ENCODE results near the gene PKNOX1. TPM values are rescaled to one million over a fixed set of nuclear protein-coding genes. Genes with fewer than 3 reads are reported as not detected.

PKNOX1 gene
- total RNA-seq, 1 experiment from 2014 or later = 16.5 TPM

DNA sequence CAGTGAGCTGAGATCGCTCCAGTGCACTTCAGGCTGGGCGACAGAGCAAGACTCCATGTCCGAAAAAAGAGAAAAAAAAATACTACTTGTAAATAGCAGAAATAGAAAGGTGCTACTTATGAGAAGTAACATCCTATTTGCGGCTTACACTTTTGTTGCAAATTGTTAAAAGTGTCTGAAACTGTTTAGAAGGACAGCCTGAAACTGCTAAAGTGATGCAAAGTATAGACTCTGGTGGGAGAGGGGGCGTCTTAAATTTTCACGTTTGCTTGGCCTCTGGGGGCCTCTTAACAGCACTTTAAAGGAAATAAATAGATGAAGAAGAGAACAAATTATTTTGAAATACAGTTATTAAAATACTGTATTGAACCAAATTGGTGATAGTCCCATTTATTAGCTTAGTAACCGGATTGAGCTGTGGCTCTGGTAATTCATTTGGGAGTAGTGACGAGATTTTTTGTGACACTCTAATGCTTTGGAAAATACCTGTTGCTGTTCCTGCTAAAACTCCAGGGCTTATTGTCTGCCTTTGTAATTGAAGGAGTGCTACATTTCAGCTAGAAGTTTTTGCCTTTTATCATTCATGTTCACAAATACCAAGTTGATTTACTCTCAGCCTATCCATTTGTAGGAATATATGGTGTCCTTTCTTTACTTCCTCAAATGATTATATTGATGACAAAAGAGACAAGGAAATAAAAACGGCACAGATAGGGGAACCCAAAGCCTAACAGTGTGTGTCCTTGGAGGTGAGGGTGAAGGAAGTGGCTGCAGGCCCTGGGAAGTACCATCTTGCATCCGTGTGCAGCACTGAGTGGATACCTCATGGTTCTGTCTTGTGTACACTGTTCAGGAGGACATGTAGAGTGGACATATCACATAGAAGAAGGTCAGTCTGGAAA lies 6.2 kb downstream of the PKNOX1 start:
- intact Hi-C loops (cut with micrococcal nuclease; ENCODE audit: unreplicated experiment) = no loop called here
- ChIA-PET POLR2A (no interaction called here), CTCF (no interaction called here)
- ATAC-seq (no peak; the same call in 1 of the 2 replicates), DNase-seq (ENCODE audit: low read depth, low spot score) (no peak)
- no peaks in the 10 kb centered on the region for H3K36me3 ChIP-seq (ENCODE audit: control insufficient read depth, insufficient read depth, low read length)
- in situ Hi-C loops (cut with HindIII; ENCODE audit: low pct_unique_long_range_greater_than_20kb, low sequenced_read_pairs) = no loop called here
- BruUV-seq (replicated peaks) = TSS peak; percentile 7
- H3K4me1 ChIP-seq (ENCODE audit: control insufficient read depth, insufficient read depth, low read length) = peaks cover 3% of the 10 kb centered on the region
- no peak overlapping the region for H3K4me3 ChIP-seq (ENCODE audit: low read depth in 2 of 2, low read length in 2 of 2)
- H3K9me3 ChIP-seq (ENCODE audit: control insufficient read depth, insufficient read depth, low read depth, low read length) = no peaks in the 10 kb centered on the region
- H3K27ac ChIP-seq (ENCODE audit: low read length) = no peak overlapping the region
- no peaks in the 10 kb centered on the region for H3K27me3 ChIP-seq (ENCODE audit: control insufficient read depth, insufficient read depth, low read length)
- TF ChIP-seq, protein P1, sequence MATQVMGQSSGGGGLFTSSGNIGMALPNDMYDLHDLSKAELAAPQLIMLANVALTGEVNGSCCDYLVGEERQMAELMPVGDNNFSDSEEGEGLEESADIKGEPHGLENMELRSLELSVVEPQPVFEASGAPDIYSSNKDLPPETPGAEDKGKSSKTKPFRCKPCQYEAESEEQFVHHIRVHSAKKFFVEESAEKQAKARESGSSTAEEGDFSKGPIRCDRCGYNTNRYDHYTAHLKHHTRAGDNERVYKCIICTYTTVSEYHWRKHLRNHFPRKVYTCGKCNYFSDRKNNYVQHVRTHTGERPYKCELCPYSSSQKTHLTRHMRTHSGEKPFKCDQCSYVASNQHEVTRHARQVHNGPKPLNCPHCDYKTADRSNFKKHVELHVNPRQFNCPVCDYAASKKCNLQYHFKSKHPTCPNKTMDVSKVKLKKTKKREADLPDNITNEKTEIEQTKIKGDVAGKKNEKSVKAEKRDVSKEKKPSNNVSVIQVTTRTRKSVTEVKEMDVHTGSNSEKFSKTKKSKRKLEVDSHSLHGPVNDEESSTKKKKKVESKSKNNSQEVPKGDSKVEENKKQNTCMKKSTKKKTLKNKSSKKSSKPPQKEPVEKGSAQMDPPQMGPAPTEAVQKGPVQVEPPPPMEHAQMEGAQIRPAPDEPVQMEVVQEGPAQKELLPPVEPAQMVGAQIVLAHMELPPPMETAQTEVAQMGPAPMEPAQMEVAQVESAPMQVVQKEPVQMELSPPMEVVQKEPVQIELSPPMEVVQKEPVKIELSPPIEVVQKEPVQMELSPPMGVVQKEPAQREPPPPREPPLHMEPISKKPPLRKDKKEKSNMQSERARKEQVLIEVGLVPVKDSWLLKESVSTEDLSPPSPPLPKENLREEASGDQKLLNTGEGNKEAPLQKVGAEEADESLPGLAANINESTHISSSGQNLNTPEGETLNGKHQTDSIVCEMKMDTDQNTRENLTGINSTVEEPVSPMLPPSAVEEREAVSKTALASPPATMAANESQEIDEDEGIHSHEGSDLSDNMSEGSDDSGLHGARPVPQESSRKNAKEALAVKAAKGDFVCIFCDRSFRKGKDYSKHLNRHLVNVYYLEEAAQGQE (IDR thresholded peaks at IDR 0.05; ENCODE audit: insufficient read depth in 1 of 2, low read depth in 2 of 2, low read length in 1 of 2) = no peak
- TF ChIP-seq TCF7L2 (IDR thresholded peaks at IDR 0.05; ENCODE audit: low read depth, low read length) (no peak), SIN3A (IDR thresholded peaks at IDR 0.05; ENCODE audit: borderline replicate concordance, insufficient read depth, low read depth, low read length) (no peak), POLR2AphosphoS5 (IDR thresholded peaks at IDR 0.05; ENCODE audit: low read depth, low read length) (no peak)
- TF ChIP-seq, protein P2, sequence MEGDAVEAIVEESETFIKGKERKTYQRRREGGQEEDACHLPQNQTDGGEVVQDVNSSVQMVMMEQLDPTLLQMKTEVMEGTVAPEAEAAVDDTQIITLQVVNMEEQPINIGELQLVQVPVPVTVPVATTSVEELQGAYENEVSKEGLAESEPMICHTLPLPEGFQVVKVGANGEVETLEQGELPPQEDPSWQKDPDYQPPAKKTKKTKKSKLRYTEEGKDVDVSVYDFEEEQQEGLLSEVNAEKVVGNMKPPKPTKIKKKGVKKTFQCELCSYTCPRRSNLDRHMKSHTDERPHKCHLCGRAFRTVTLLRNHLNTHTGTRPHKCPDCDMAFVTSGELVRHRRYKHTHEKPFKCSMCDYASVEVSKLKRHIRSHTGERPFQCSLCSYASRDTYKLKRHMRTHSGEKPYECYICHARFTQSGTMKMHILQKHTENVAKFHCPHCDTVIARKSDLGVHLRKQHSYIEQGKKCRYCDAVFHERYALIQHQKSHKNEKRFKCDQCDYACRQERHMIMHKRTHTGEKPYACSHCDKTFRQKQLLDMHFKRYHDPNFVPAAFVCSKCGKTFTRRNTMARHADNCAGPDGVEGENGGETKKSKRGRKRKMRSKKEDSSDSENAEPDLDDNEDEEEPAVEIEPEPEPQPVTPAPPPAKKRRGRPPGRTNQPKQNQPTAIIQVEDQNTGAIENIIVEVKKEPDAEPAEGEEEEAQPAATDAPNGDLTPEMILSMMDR (IDR thresholded peaks at IDR 0.05) = no peak

DNA sequence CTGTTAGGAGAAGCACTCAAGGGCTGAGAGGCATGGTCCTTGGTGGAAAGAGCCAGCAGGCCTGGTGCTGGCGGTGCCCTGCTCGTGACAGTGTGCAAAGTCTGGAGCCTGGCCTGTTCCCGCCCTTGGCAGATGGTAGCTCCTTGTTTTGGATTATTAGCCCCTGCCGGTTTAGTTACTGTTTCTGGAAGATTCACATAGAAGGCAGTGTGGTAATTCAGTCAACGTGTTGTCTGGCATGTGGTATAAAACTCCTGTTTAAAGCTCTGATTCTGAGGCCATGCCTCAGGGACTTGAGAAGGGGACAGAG lies 6.8 kb downstream of the PKNOX1 start:
- Histone ChIP-seq H3K36me3 (ENCODE audit: control insufficient read depth, insufficient read depth, low read length) (no peaks in the 10 kb centered on the region), H3K4me1 (ENCODE audit: control insufficient read depth, insufficient read depth, low read length) (no peaks in the 10 kb centered on the region; the same call in 1 of the 2 replicates), H3K9me3 (ENCODE audit: control insufficient read depth, insufficient read depth, low read depth, low read length) (no peaks in the 10 kb centered on the region), H3K27me3 (ENCODE audit: control insufficient read depth, insufficient read depth, low read length) (no peaks in the 10 kb centered on the region), H3K4me3 (ENCODE audit: low read depth in 2 of 2, low read length in 2 of 2) (no peak overlapping the region), H3K27ac (ENCODE audit: low read length) (no peak overlapping the region)
- no TSS peak for BruUV-seq (replicated peaks)
- intact Hi-C loops (cut with micrococcal nuclease; ENCODE audit: unreplicated experiment) (no loop called here), in situ Hi-C loops (cut with HindIII; ENCODE audit: low pct_unique_long_range_greater_than_20kb, low sequenced_read_pairs) (no loop called here)
- DNase-seq (ENCODE audit: low read depth, low spot score) = no peak
- ATAC-seq = no peak; the same call in 1 of the 2 replicates
- TF ChIP-seq, protein P1 (IDR thresholded peaks at IDR 0.05; ENCODE audit: insufficient read depth in 1 of 2, low read depth in 2 of 2, low read length in 1 of 2) = no peak
- no peak for TF ChIP-seq SIN3A (IDR thresholded peaks at IDR 0.05; ENCODE audit: borderline replicate concordance, insufficient read depth, low read depth, low read length)
- ChIA-PET CTCF (no interaction called here), POLR2A (no interaction called here)

All from Panc1 (cell line).